Endodermal cell (in vitro differentiated cells): ENCODE data around the gene NCAPG2. TPM values are rescaled to one million over a fixed set of nuclear protein-coding genes. Genes with fewer than 3 reads are reported as not detected.
"Not testable (repeated sequence)": the region's sequence is repeated elsewhere in the genome, so short reads cannot be mapped to it uniquely, and the experiment has no call there.

Experiments
- DNase-seq: peaks from one replicate; pipeline ENCODE4 v3.0.0-alpha.2; 2017
- H3K27ac ChIP-seq: 2 replicates; pipeline ENCODE4 v1.5.1; 2013; ENCODE audit warnings: mild to moderate bottlenecking, low read depth, low read length, moderate library complexity
- H3K27me3 ChIP-seq: 2 replicates; pipeline ENCODE4 v1.6.1; 2013; ENCODE audit warnings: mild to moderate bottlenecking, low read length, moderate library complexity; ENCODE audit not compliant: insufficient read depth, control insufficient read depth, poor library complexity, severe bottlenecking
- H3K36me3 ChIP-seq: 2 replicates; pipeline ENCODE4 v1.7.0; 2013; ENCODE audit warnings: mild to moderate bottlenecking, low read length, moderate library complexity; ENCODE audit not compliant: control insufficient read depth, insufficient read depth
- H3K4me1 ChIP-seq: one replicate; pipeline ENCODE4 v1.7.0; 2013; ENCODE audit warnings: low read length; ENCODE audit not compliant: control insufficient read depth, insufficient read depth
- H3K4me3 ChIP-seq: 2 replicates; pipeline ENCODE4 v1.5.1; 2013; ENCODE audit warnings: mild to moderate bottlenecking, low read length, moderate library complexity
- H3K9ac ChIP-seq: 2 replicates; pipeline ENCODE4 v1.6.1; 2013; ENCODE audit warnings: mild to moderate bottlenecking, low read length, moderate library complexity; ENCODE audit not compliant: poor library complexity, severe bottlenecking; ENCODE audit errors: extremely low read depth
- H3K9me3 ChIP-seq: 2 replicates; pipeline ENCODE4 v1.6.1; 2013; ENCODE audit warnings: mild to moderate bottlenecking, low read length, moderate library complexity; ENCODE audit not compliant: control insufficient read depth
- H3K27ac Mint-ChIP-seq: 2 replicates; pipeline ENCODE4 v1.8.0; 2020; ENCODE audit warnings: mixed read lengths
- H3K27me3 Mint-ChIP-seq: 2 replicates; pipeline ENCODE4 v1.8.0; 2021; ENCODE audit warnings: mild to moderate bottlenecking, mixed read lengths; ENCODE audit not compliant: insufficient read depth
- H3K36me3 Mint-ChIP-seq: 2 replicates; pipeline ENCODE4 v1.8.0; 2020; ENCODE audit warnings: low read depth, mixed read lengths
- H3K4me1 Mint-ChIP-seq: 2 replicates; pipeline ENCODE4 v1.8.0; 2020; ENCODE audit warnings: mixed read lengths
- H3K4me3 Mint-ChIP-seq: 2 replicates; pipeline ENCODE4 v1.8.0; 2020; ENCODE audit warnings: mild to moderate bottlenecking, moderate library complexity, mixed read lengths
- H3K9me3 Mint-ChIP-seq: 2 replicates; pipeline ENCODE4 v1.8.0; 2020; ENCODE audit warnings: mild to moderate bottlenecking, mixed read lengths
- CTCF ChIP-seq: fragments of 200-600 bp; sonication (generic); conservative IDR thresholded peaks from 2 replicates; pipeline ENCODE4 v1.5.0; 2021; ENCODE audit warnings: antibody characterized with exemption, mild to moderate bottlenecking
- WGBS, 2 experiments: methylation state at CpG; one replicate each; pipeline versions ENCODE4 v1.1.5 to v1.1.7; 2013; ENCODE audit warnings: missing lambda C conversion rate in 2 of 2, mixed read lengths in 1 of 2; ENCODE audit not compliant: insufficient coverage in 1 of 2, insufficient read length in 1 of 2; 5-methylcytosine and 5-hydroxymethylcytosine counted together
- total RNA-seq, 2 donors: library from RNA; stranded (reverse); fragmentation: NEBNext Ultra II Directional in 1 of 2; extraction: Animal tissue kit (Norgen Biotek cat#: 25700) in 1 of 2; gene quantifications; 2 replicates in 1 of 2; 3 replicates in 1 of 2; pipeline ENCODE4 v1.2.1, GENCODE V29; 2021

Gene NCAPG2
- total RNA-seq, 2 donors from 2014 or later, result 58.7 to 77.1 TPM

DNA sequence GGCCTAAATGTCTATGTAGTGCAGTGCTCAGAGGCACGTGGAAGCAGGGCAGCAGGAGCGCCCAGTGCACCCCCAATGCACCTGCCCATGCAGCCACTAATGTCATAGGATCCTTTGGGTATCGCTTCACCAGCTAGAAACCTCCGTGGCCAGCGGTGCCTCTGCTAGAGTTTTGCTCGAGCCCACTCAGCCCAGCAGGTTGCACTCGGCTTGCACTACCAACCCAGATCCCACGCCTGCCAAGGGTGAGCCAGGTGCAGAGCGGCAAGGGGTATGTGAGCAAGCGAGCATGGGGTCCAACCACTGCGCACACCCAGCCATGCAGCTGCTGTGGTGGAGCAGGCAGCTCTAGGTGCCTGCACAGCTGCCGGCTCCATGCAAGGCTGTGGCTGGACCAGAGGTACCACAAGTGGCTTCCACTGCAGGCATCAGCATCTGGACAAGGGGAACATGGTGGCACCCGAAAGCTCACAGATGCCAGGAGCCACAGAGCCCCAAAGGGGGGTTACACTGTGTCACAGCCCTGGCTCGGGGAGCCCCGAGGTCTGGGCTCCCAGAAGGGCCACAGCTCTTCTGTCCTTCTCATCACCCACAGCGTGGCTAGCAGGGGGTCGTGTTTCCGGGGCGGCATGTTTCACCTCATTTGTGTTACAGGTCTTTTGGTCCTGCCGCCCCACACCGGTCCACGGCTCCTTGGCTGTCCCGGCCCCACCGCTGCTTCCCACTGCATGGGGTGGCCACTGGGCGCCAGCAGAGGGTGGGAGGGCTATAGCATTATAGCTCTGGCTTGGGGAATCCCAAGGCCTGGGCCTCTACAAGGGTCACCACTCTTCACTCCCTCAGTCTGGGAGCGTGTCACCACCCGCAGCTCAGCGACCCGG is 2.3 kb upstream of the NCAPG2 start:
- Histone ChIP-seq H3K9ac (no peak overlapping the region), H3K9me3 (peaks cover 5% of the 10 kb centered on the region), H3K27ac (no peak overlapping the region), H3K4me3 (no peak overlapping the region), H3K27me3 (no peaks in the 10 kb centered on the region), H3K4me1 (no peaks in the 10 kb centered on the region), H3K36me3 (no peaks in the 10 kb centered on the region)
- no peak for TF ChIP-seq CTCF
- no peak overlapping the region for H3K27ac Mint-ChIP-seq
- peak overlapping the region; percentile 75 for H3K4me3 Mint-ChIP-seq
- 92 to 93% methylated on average over 22 to 29 of the region's 29 CpGs for WGBS, 2 experiments
- peaks cover 20% of the 10 kb centered on the region for H3K4me1 Mint-ChIP-seq
- peaks cover 14% of the 10 kb centered on the region for H3K9me3 Mint-ChIP-seq
- no peak for DNase-seq
- peaks cover 3% of the 10 kb centered on the region for H3K27me3 Mint-ChIP-seq
- no peaks in the 10 kb centered on the region for H3K36me3 Mint-ChIP-seq

- Mint-ChIP-seq H3K4me3 (peak overlapping the region; percentile 75), H3K27me3 (peaks cover 2% of the 10 kb centered on the region), H3K27ac (no peak overlapping the region), H3K4me1 (peaks cover 24% of the 10 kb centered on the region), H3K36me3 (peaks cover 5% of the 10 kb centered on the region), H3K9me3 (peaks cover 14% of the 10 kb centered on the region)
- H3K9ac ChIP-seq, result no peak overlapping the region
- H3K36me3 ChIP-seq, result peaks cover 4% of the 10 kb centered on the region
- H3K27ac ChIP-seq, result no peak overlapping the region
- WGBS, 2 experiments, result 92 to 100% methylated on average over 3 to 5 of the region's 5 CpGs
- H3K4me3 ChIP-seq, result no peak overlapping the region
- H3K4me1 ChIP-seq, result no peaks in the 10 kb centered on the region
- no peak for TF ChIP-seq CTCF
- no peaks in the 10 kb centered on the region for H3K27me3 ChIP-seq
- H3K9me3 ChIP-seq, result peaks cover 5% of the 10 kb centered on the region
- DNase-seq, result no peak
Observed at GRCh38 chr7:158706273-158706704, 1.7 kb upstream of the NCAPG2 start.

DNA sequence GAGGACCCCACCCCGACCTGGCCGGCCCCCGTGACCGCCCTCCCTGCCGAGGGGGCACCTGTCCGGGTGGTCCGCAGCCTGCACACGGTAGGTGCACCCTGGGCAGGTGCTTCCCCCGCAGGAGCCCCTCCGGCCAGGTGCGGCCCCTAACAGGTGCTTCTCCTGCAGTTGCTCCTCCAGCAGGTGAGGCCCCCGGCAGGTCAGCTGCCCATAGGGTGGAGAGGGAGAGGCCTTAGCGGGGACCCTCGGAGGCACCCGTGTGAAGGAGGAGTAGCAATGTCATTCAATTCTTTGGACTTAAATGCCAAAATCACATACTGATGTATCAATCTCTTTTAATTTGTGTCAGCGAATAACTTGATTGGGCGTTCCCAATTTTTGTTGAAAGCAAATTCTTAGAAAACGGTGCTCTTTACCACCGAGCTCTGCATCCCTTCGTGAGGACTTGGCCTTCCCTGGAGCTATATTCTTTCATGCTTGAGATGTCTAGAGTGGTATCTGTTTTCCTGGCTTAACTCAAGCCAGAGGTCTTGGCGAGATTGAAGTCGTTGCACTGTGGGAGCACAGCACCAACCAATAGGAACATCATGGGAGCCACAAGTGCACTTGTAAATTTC is 738 bp upstream of the NCAPG2 start:
- WGBS, 2 experiments, result 19 to 24% methylated on average over 15 to 22 of the region's 22 CpGs
- H3K27me3 ChIP-seq, result no peaks in the 10 kb centered on the region
- DNase-seq, result no peak
- Mint-ChIP-seq H3K4me3 (peak overlapping the region; percentile 75), H3K27me3 (peaks cover under 1% of the 10 kb centered on the region), H3K36me3 (peaks cover 12% of the 10 kb centered on the region), H3K27ac (no peak overlapping the region), H3K9me3 (peaks cover 9% of the 10 kb centered on the region), H3K4me1 (peaks cover 24% of the 10 kb centered on the region)
- H3K9ac ChIP-seq, result peak overlapping the region; percentile 92
- H3K36me3 ChIP-seq, result peaks cover 12% of the 10 kb centered on the region
- H3K4me3 ChIP-seq, result peak overlapping the region; percentile 92
- H3K4me1 ChIP-seq, result no peaks in the 10 kb centered on the region
- peak overlapping the region; percentile 70 for H3K27ac ChIP-seq
- peak; percentile 10 for TF ChIP-seq CTCF
- peaks cover 5% of the 10 kb centered on the region for H3K9me3 ChIP-seq

DNA sequence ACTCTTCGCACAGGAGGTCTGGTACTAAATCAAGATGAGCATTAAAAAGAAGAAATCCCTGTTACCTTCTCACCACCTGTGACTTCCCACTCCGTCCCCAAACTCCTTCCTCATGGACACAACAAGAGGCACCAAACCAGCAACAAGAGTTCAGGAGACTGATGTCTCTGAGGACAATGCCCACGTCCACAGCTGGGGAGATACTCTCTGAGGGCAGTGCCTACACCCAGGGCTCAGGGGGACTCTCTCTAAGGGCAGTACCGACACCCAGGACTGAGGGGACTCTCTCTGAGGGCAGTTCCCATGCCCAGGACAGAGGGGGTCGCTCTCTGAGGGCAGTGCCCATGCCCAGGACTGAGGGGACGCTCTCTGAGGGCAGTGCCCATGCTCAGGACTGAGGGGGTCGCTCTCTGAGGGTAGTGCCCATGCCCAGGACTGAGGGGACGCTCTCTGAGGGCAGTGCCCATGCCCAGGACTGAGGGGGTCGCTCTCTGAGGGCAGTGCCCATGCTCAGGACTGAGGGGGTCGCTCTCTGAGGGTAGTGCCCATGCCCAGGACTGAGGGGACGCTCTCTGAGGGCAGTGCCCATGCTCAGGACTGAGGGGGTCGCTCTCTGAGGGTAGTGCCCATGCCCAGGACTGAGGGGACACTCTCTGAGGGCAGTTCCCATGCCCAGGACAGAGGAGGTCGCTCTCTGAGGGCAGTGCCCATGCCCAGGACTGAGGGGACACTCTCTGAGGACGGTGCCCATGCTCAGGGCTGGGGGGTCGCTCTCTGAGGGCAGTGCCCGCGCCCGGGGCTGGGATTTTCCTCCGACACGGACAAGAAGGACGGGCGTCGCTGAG is 703 bp downstream of the NCAPG2 start:
- H3K36me3 ChIP-seq, result peaks cover 23% of the 10 kb centered on the region
- not testable (repeated sequence) for H3K9me3 ChIP-seq, H3K4me1 ChIP-seq, H3K27me3 Mint-ChIP-seq, DNase-seq, H3K9me3 Mint-ChIP-seq, H3K27me3 ChIP-seq
- peak overlapping the region; percentile 92 for H3K9ac ChIP-seq
- peaks cover 24% of the 10 kb centered on the region for H3K4me1 Mint-ChIP-seq
- peak overlapping the region; percentile 88 for H3K27ac Mint-ChIP-seq
- H3K27ac ChIP-seq, result peak overlapping the region; percentile 65
- H3K4me3 Mint-ChIP-seq, result peak overlapping the region; percentile 75
- WGBS, 2 experiments, result 14% methylated on average over 6 to 23 of the region's 23 CpGs
- peaks cover 20% of the 10 kb centered on the region for H3K36me3 Mint-ChIP-seq
- peak overlapping the region; percentile 92 for H3K4me3 ChIP-seq
